ENCODE data around the gene DNM3. TPM values are rescaled to one million over a fixed set of nuclear protein-coding genes. Genes with fewer than 3 reads are reported as not detected.

The DNM3 gene
- total and polyA plus RNA-seq, 10 of the 15 experiments (the other 5 are each of a cell fraction or from before 2014, with no cell fraction given): 0.03 to 1.5 (median 0.08) TPM; not detected in 3

DNA sequence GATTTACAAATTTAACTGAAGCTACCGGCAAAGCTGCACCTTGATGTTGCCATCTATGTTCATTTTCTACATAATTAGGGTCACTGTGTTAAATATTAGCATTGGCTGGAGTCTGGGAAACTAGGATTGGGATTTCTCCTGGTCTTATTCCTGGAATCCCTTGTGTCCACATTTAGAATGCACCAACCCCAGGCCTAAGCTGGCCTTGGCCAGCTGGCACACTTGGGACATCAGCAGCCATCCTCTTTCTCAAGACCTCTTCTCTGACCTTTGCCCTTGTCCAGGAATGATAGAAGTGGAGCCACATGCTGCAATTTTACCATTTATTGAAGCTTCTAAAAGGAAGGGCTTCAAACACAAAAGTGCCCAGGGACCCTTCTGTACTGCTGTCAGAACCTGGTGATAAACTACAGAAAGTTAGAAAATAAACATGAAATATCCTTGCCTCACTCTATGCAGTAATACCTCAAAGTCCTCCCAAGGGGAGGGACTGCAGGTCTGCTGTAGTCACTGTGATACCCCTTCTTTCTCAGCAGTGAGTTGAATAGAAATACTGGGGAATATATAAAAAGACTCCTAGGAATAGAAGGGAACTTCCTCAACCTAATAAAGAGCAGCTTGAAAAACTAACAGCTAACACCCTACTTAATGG is 616.3 kb downstream of the DNM3 start:
- CTCF ChIA-PET: interaction anchor here (0.7 kb wide), 1 partner anchor 966 kb away, joined by 3 read pairs; no protein-coding TSS in a partner anchor
- DNase-seq (ENCODE audit: low read depth, low spot score): no peak

More for the DNA sequence above, 616.3 kb downstream of the DNM3 start:
- Histone ChIP-seq H3K9me3 (replicated peaks; ENCODE audit: control insufficient read depth, insufficient read depth, low read length) (no peaks in the 10 kb centered on the region), H3K27ac (ENCODE audit: control insufficient read depth, insufficient read depth) (no peak overlapping the region), H2AFZ (ENCODE audit: control insufficient read depth, low read depth, low read length) (no peak overlapping the region), H3K4me1 (ENCODE audit: control insufficient read depth, insufficient read depth, low read length) (no peaks in the 10 kb centered on the region), H3K4me3 (no peak overlapping the region), H3K27me3 (replicated peaks in 1 of 2; ENCODE audit: control insufficient read depth in 2 of 2, insufficient read depth in 2 of 2, low read length in 1 of 2) (peaks cover 0 to 3% of the 10 kb centered on the region in 2 experiments; a peak in 3 of 4 replicates), H3K9ac (ENCODE audit: control insufficient read depth, insufficient read depth, low read length) (no peak overlapping the region), H4K20me1 (ENCODE audit: control insufficient read depth, insufficient read depth) (no peaks in the 10 kb centered on the region), H3K4me2 (ENCODE audit: control insufficient read depth, insufficient read depth) (no peak overlapping the region), H3K79me2 (ENCODE audit: control insufficient read depth, insufficient read depth, low read length) (no peaks in the 10 kb centered on the region), H3K36me3 (ENCODE audit: control insufficient read depth in 2 of 2, insufficient read depth in 2 of 2, low read length in 1 of 2) (no peaks in the 10 kb centered on the region)
- ATAC-seq: no peak
- POLR2A ChIA-PET: no interaction called here
- no TSS peak for BruUV-seq (replicated peaks)
- SMC1A ChIA-PET (ENCODE audit: uncharacterized antibody, unreplicated experiment): no interaction called here
- in situ Hi-C loops (cut with MboI): no loop called here
- intact Hi-C loops (cut with micrococcal nuclease; ENCODE audit: unreplicated experiment): loop anchor here (10.0 kb wide), 1 partner anchor 127 kb away; no protein-coding TSS in a partner anchor
- WGBS (ENCODE audit: insufficient coverage, insufficient replicate concordance, low lambda C conversion rate, missing lambda C conversion rate): 57% methylated on average over 1 of the region's 1 CpG
- RAD21 ChIA-PET (ENCODE audit: unreplicated experiment): no interaction called here
- TF ChIP-seq POU2F2 (IDR thresholded peaks at IDR 0.05; ENCODE audit: borderline replicate concordance, low read depth, low read length): no peak
- TF ChIP-seq MEF2B (IDR thresholded peaks at IDR 0.05; ENCODE audit: partially characterized antibody, poor library complexity, severe bottlenecking): no peak
- TF ChIP-seq EZH2 (IDR thresholded peaks at IDR 0.05; ENCODE audit: borderline replicate concordance, control insufficient read depth, low read depth, low read length): no peak
- no peak for TF ChIP-seq TARDBP (IDR thresholded peaks at IDR 0.05; ENCODE audit: borderline replicate concordance)
- no peak for TF ChIP-seq NFYA (IDR thresholded peaks at IDR 0.05; ENCODE audit: borderline replicate concordance, low read depth, low read length)
- TF ChIP-seq SKIL (IDR thresholded peaks at IDR 0.05; ENCODE audit: low read depth, poor library complexity, severe bottlenecking): no peak
- no peak for TF ChIP-seq BHLHE40 (IDR thresholded peaks at IDR 0.05; ENCODE audit: borderline replicate concordance in 1 of 2, low read depth in 2 of 2, low read length in 1 of 2)
- TF ChIP-seq, protein P1, sequence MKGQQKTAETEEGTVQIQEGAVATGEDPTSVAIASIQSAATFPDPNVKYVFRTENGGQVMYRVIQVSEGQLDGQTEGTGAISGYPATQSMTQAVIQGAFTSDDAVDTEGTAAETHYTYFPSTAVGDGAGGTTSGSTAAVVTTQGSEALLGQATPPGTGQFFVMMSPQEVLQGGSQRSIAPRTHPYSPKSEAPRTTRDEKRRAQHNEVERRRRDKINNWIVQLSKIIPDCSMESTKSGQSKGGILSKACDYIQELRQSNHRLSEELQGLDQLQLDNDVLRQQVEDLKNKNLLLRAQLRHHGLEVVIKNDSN (IDR thresholded peaks at IDR 0.05; ENCODE audit: borderline replicate concordance, extremely low read length, insufficient read depth, low read depth, low read length): no peak
- TF ChIP-seq RELA (IDR thresholded peaks at IDR 0.05; ENCODE audit: borderline replicate concordance, partially characterized antibody): no peak
- no peak for TF ChIP-seq KLF5 (IDR thresholded peaks at IDR 0.05; ENCODE audit: partially characterized antibody)
- TF ChIP-seq SMAD5 (IDR thresholded peaks at IDR 0.05; ENCODE audit: low read depth): no peak
- no peak for TF ChIP-seq SMC3 (IDR thresholded peaks at IDR 0.05; ENCODE audit: borderline replicate concordance, low read length)
- no peak for TF ChIP-seq ATF3 (IDR thresholded peaks at IDR 0.05; ENCODE audit: borderline replicate concordance, extremely low read depth, low read depth, low read length)
- no peak for TF ChIP-seq NKRF (conservative IDR thresholded peaks at IDR 0.05)
- TF ChIP-seq KAT2A (conservative IDR thresholded peaks at IDR 0.05; ENCODE audit: control insufficient read depth, low read depth, low read length): no peak
- no peak for TF ChIP-seq TAF1 (IDR thresholded peaks at IDR 0.05; ENCODE audit: borderline replicate concordance, low read depth, low read length)
- TF ChIP-seq CBFB (IDR thresholded peaks at IDR 0.05; ENCODE audit: low read depth): no peak
- no peak for FAIRE-seq

Measured in GM12878 (cell line).